Fibroblast of skin of scalp (primary cell): ENCODE data around the gene EYA4.

Experiments
- DNase-seq: peaks from one replicate; pipeline ENCODE4 v3.0.0-alpha.2; 2013

The EYA4 gene

GRCh38 chr6:133463790-133464189 is 222.6 kb downstream of the EYA4 start:
- DNase-seq, result no peak

GRCh38 chr6:133466680-133467079 is 225.5 kb downstream of the EYA4 start:
- DNase-seq, result peak; percentile 83

- peak; percentile 36 for DNase-seq
These were observed 226.2 kb downstream of the EYA4 start for GRCh38 chr6:133467231-133467981.

GRCh38 chr6:133467982-133468380 is 226.8 kb downstream of the EYA4 start:
- peak; percentile 47 for DNase-seq

- no peak for DNase-seq
These were observed 227.4 kb downstream of the EYA4 start for GRCh38 chr6:133468591-133468990.

DNA sequence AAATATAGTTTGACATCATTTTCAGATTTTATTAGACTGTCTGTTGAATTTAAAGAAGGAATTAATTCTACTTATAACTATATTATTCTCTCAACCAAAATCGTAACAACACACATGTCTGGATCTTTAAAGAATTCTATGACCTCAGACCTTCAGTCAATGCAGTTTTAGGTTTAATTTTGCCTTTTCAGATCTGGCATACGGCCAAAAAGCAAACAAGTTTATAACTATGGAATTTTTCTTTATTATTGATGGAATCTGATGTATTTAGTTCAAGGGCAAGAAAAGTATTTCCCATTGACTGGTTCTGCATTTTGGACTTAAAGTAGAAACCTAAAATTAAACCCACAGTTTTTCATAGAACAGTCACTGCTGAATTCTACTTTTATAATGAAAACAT is 233.4 kb downstream of the EYA4 start:
- peak; percentile 3 for DNase-seq

- no peak for DNase-seq
These were observed 237.5 kb downstream of the EYA4 start for GRCh38 chr6:133478673-133479072.

DNA sequence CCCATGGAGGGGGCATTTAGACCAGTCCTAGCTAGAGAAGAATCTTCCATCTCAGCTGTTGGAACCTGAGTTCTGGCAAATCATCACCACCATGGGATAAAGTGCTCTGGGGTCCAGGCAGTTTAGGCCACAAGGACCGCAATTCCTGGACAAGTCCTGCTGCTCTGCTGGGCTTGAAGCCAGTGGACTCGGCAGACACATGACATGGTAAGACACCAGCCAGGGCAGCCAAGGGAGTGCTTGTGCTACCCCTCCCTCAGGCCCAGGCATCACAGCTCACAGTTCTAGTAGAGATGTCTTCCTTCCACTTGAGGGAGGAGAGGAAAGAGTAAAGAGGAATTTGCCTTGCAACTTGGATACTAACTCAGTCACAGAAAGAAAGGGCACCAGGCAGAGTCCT is 246.0 kb downstream of the EYA4 start:
- DNase-seq, result no peak

GRCh38 chr6:133495205-133495903 is 254.2 kb downstream of the EYA4 start:
- DNase-seq, result no peak

- no peak for DNase-seq
These were observed 258.5 kb downstream of the EYA4 start for GRCh38 chr6:133499662-133500061.

DNA sequence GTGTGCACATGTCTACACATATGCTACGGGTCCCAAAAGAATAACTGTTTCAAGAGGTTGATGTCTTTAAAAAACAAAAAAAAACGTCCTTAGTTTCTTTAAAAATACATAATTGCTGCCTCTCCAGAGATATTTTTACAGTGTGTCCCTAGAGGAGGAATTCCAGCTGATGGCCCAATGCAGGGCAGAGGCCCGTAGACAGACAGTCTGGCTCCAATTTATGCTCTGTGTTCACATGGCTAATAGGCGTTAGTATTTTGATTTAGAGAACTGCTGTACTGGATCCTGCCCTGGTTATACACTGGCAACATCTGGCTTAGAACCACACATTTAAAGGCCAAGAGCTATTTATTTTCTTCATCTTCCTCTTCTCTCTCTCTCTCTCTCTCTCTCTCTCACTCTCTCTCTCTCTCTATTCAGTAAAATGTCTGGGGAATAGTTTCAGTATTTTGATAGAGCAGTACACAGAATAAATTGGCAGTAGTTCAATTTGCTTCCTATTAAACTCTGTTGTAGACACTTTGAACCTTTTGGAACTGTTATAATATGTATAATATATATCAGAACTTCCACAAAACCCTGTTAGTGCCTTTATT is 260.6 kb downstream of the EYA4 start:
- peak; percentile 71 for DNase-seq

DNA sequence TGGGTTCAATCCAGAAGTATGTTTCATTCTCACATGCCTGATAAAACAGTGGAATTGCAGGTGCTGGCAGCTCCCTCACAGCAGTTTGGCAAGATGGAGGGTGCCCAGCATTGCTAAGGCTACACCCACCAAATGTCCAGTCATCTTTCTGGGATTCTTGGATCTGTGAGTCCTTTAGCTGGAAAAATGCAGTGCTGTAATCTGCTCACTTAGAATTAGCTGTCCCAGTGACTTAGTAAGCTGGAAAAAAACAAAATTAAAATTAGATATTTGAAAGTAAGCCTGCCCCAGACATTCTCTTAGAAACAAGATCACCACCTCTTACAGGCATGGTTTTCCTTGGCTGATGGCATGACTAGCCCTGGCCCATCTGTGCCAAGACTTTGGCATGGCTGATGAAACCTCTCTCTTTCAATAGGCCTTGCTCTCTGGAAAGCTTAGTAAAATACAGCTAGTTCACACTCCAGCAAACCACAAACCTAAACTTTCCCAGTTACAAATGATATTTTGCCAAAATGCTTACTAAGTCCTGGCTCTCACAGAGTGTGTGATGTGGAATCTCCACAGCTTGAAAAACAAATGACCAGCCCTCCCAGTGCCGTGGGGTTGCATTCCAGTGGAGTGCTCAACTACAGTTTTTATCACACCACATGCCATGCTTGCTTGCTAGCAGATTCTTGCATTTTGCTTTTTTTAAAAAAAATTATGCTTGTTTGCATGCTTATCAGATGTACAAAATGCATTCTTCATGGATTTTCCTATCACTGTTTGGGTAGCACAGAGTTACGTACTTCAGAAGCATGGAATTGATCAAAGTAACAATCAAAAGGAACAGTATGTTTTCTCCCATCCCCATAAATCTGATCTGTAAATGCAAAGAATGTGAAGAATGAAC is 261.5 kb downstream of the EYA4 start:
- peak; percentile 97 for DNase-seq

DNA sequence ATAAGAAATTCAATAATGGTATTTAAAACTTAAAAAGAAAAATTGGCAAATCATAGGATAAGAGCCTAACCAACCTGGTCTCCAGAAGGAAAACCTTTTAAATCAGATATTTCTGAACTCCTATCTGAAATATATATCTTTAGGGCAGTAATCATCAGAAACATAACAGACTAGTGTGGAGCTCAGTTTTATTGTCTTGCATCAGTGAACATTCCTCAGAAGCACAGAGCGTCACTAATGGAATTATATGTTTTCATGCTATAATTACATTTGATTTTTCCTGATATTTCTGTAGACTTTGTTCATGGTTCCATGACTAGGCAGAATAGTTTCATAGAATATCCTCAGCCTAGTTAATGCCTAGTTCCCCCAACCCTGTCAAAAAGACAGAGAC is 262.2 kb downstream of the EYA4 start:
- peak; percentile 69 for DNase-seq

DNA sequence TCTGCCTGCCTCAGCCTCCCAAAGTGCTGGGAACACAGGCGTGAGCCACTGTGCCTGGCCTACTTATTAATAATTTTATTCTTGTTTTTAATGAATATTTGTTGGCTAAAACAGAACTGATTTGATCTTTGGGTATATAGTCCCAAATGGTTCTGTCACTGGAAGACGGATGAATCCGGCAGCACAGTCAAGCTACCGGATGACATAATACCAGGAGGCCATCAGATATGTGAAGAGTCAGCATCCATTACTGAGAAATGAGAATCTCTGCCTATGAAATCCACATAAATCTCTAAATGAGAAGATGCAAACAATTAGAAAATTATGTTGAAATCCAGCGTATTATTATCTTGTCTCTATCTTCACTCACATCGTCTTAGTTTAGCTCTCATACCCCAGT is 263.0 kb downstream of the EYA4 start:
- DNase-seq, result no peak

GRCh38 chr6:133504761-133505160 is 263.6 kb downstream of the EYA4 start:
- DNase-seq, result peak; percentile 51

- DNase-seq, result no peak
These were observed 264.5 kb downstream of the EYA4 start for GRCh38 chr6:133505681-133506080.

GRCh38 chr6:133512410-133513016 is 271.4 kb downstream of the EYA4 start:
- peak; percentile 64 for DNase-seq

GRCh38 chr6:133523816-133524215 is 282.7 kb downstream of the EYA4 start:
- DNase-seq, result no peak

- DNase-seq, result no peak
These were observed 285.3 kb downstream of the EYA4 start for GRCh38 chr6:133526436-133526835.

- DNase-seq, result no peak
These were observed 287.4 kb downstream of the EYA4 start for GRCh38 chr6:133528566-133528965.

- DNase-seq, result no peak
These were observed 291.8 kb downstream of the EYA4 start for GRCh38 chr6:133532908-133533307.
